HEK293 (cell line): ENCODE data around the gene RGL3.

Source experiments
- CTCF ChIA-PET: fragments of 350-600 bp; formaldehyde crosslinking; extraction: SDS; loops from one replicate; lab custom pipeline; 2021; ENCODE audit warnings: antibody characterized with exemption; lab: Yijun Ruan, JAX
- POLR2A ChIA-PET: fragments of 300-600 bp; formaldehyde crosslinking; extraction: SDS; loops from one replicate; lab custom pipeline; 2020; ENCODE audit warnings: antibody characterized with exemption, inconsistent platforms; lab: Yijun Ruan, JAX
- H3K27ac ChIP-seq: fragments of 200-500 bp; sonication (Bioruptor generic); 2 replicates; pipeline ENCODE4 v1.5.1; 2014; ENCODE audit warnings: low read depth, low read length, control low read depth, inconsistent platforms; ENCODE audit errors: extremely low read depth
- H3K36me3 ChIP-seq, 2 experiments: fragments of 200-500 bp in 1 of 2; sonication (Bioruptor generic) in 1 of 2; 1 replicate in 1 of 2; 2 replicates in 1 of 2; pipeline ENCODE4 v1.5.1; 2014 to 2017; ENCODE audit warnings: inconsistent platforms in 2 of 2, low read length in 2 of 2; ENCODE audit not compliant: control insufficient read depth in 2 of 2, insufficient read depth in 1 of 2
- H3K4me1 ChIP-seq: fragments of 200-500 bp; sonication (Bioruptor generic); 2 replicates; pipeline ENCODE4 v1.5.1; 2014; ENCODE audit warnings: mild to moderate bottlenecking, low read length, inconsistent platforms; ENCODE audit not compliant: control insufficient read depth, insufficient read depth
- H3K4me3 ChIP-seq: 2 replicates; pipeline ENCODE4 v1.5.1; 2011; ENCODE audit warnings: low read depth, mild to moderate bottlenecking, control low read depth, low read length, moderate library complexity
- H3K9me3 ChIP-seq: fragments of 200-500 bp; sonication (Bioruptor generic); 2 replicates; pipeline ENCODE4 v1.5.1; 2014; ENCODE audit warnings: low read depth, low read length, inconsistent platforms; ENCODE audit not compliant: control insufficient read depth, insufficient read depth
- FEZF1 ChIP-seq: fragments of 450-650 bp; formaldehyde crosslinking; IDR thresholded peaks from 2 replicates; pipeline ENCODE4 v1.5.1; 2016; ENCODE audit warnings: missing biosample characterization, missing genetic modification characterization
- GLIS1 ChIP-seq: fragments of 450-650 bp; formaldehyde crosslinking; IDR thresholded peaks from 2 replicates; pipeline ENCODE4 v1.5.1; 2016; ENCODE audit warnings: missing biosample characterization, missing genetic modification characterization
- SCRT1 ChIP-seq: fragments of 450-650 bp; formaldehyde crosslinking; IDR thresholded peaks from 2 replicates; pipeline ENCODE4 v1.5.1; 2016; ENCODE audit warnings: missing biosample characterization, missing genetic modification characterization, borderline replicate concordance
- SCRT2 ChIP-seq: fragments of 450-650 bp; formaldehyde crosslinking; IDR thresholded peaks from 2 replicates; pipeline ENCODE4 v1.5.1; 2016; ENCODE audit warnings: missing biosample characterization, missing genetic modification characterization
- WT1 ChIP-seq: fragments of 450-650 bp; formaldehyde crosslinking; IDR thresholded peaks from 2 replicates; pipeline ENCODE4 v1.5.1; 2016; ENCODE audit warnings: missing biosample characterization, missing genetic modification characterization
- ZBTB1 ChIP-seq: fragments of 450-650 bp; formaldehyde crosslinking; IDR thresholded peaks from 2 replicates; pipeline ENCODE4 v1.5.1; 2016; ENCODE audit warnings: missing biosample characterization, missing genetic modification characterization
- ZBTB17 ChIP-seq: fragments of 450-650 bp; formaldehyde crosslinking; IDR thresholded peaks from 2 replicates; pipeline ENCODE4 v1.5.1; 2016; ENCODE audit warnings: missing biosample characterization, missing genetic modification characterization
- ZBTB21 ChIP-seq: fragments of 450-650 bp; formaldehyde crosslinking; IDR thresholded peaks from 2 replicates; pipeline ENCODE4 v1.5.1; 2017; ENCODE audit warnings: missing biosample characterization, missing genetic modification characterization
- ZFP37 ChIP-seq: fragments of 450-650 bp; formaldehyde crosslinking; IDR thresholded peaks from 2 replicates; pipeline ENCODE4 v1.5.1; 2016; ENCODE audit warnings: missing biosample characterization, missing genetic modification characterization
- ZNF138 ChIP-seq: fragments of 450-650 bp; formaldehyde crosslinking; IDR thresholded peaks from 2 replicates; pipeline ENCODE4 v1.5.1; 2016; ENCODE audit warnings: missing biosample characterization, missing genetic modification characterization, borderline replicate concordance
- ZNF140 ChIP-seq: fragments of 450-650 bp; formaldehyde crosslinking; IDR thresholded peaks from 2 replicates; pipeline ENCODE4 v1.5.1; 2016; ENCODE audit warnings: missing biosample characterization, missing genetic modification characterization
- ZNF274 ChIP-seq, 2 experiments: fragments of 200-500 bp in 1 of 2; fragments of 450-650 bp in 1 of 2; sonication (Bioruptor generic) in 1 of 2; formaldehyde crosslinking in 1 of 2; IDR thresholded peaks; 2 replicates each; pipeline versions ENCODE4 v1.5.1 to v1.6.1; 2014 to 2016; ENCODE audit warnings: borderline replicate concordance in 1 of 2, inconsistent platforms in 1 of 2, low read length in 1 of 2, missing biosample characterization in 1 of 2, missing genetic modification characterization in 1 of 2
- ZNF302 ChIP-seq: fragments of 450-650 bp; formaldehyde crosslinking; IDR thresholded peaks from 2 replicates; pipeline ENCODE4 v1.5.1; 2016; ENCODE audit warnings: missing biosample characterization, missing genetic modification characterization, low read depth
- ZNF350 ChIP-seq: fragments of 450-650 bp; formaldehyde crosslinking; IDR thresholded peaks from 2 replicates; pipeline ENCODE4 v1.5.0; 2017; ENCODE audit warnings: missing biosample characterization, mild to moderate bottlenecking, missing genetic modification characterization
- ZNF544 ChIP-seq: fragments of 450-650 bp; formaldehyde crosslinking; IDR thresholded peaks from 2 replicates; pipeline ENCODE4 v1.5.0; 2017; ENCODE audit warnings: missing biosample characterization, missing genetic modification characterization
- ZNF549 ChIP-seq: fragments of 450-650 bp; IDR thresholded peaks from 2 replicates; pipeline ENCODE4 v1.5.1; 2018; ENCODE audit warnings: missing biosample characterization, missing genetic modification characterization, mild to moderate bottlenecking, inconsistent platforms, moderate library complexity
- ZNF600 ChIP-seq: fragments of 450-650 bp; formaldehyde crosslinking; IDR thresholded peaks from 2 replicates; pipeline ENCODE4 v1.5.1; 2016; ENCODE audit warnings: missing biosample characterization, missing genetic modification characterization
- ZNF626 ChIP-seq: fragments of 450-650 bp; sonication (Bioruptor Pico); formaldehyde crosslinking; IDR thresholded peaks from 2 replicates; pipeline ENCODE4 v1.5.1; 2018; ENCODE audit warnings: missing biosample characterization, missing genetic modification characterization, inconsistent platforms
- ZNF629 ChIP-seq: fragments of 450-650 bp; formaldehyde crosslinking; IDR thresholded peaks from 2 replicates; pipeline ENCODE4 v1.5.1; 2017; ENCODE audit warnings: missing biosample characterization, missing genetic modification characterization
- ZSCAN30 ChIP-seq: fragments of 450-650 bp; IDR thresholded peaks from 2 replicates; pipeline ENCODE4 v1.5.1; 2018; ENCODE audit warnings: missing biosample characterization, mild to moderate bottlenecking, missing genetic modification characterization, moderate library complexity
- TF ChIP-seq, protein P1 (sequence below): fragments of 450-650 bp; formaldehyde crosslinking; IDR thresholded peaks from 2 replicates; pipeline ENCODE4 v1.5.1; 2016; ENCODE audit warnings: missing biosample characterization, missing genetic modification characterization
- TF ChIP-seq, protein P2 (sequence below): fragments of 450-650 bp; formaldehyde crosslinking; IDR thresholded peaks from 2 replicates; pipeline ENCODE4 v1.5.1; 2016; ENCODE audit warnings: missing biosample characterization, missing genetic modification characterization
- TF ChIP-seq, protein P3 (sequence below): fragments of 450-650 bp; formaldehyde crosslinking; IDR thresholded peaks from 2 replicates; pipeline ENCODE4 v1.5.1; 2017; ENCODE audit warnings: missing biosample characterization, missing genetic modification characterization

Gene RGL3

DNA sequence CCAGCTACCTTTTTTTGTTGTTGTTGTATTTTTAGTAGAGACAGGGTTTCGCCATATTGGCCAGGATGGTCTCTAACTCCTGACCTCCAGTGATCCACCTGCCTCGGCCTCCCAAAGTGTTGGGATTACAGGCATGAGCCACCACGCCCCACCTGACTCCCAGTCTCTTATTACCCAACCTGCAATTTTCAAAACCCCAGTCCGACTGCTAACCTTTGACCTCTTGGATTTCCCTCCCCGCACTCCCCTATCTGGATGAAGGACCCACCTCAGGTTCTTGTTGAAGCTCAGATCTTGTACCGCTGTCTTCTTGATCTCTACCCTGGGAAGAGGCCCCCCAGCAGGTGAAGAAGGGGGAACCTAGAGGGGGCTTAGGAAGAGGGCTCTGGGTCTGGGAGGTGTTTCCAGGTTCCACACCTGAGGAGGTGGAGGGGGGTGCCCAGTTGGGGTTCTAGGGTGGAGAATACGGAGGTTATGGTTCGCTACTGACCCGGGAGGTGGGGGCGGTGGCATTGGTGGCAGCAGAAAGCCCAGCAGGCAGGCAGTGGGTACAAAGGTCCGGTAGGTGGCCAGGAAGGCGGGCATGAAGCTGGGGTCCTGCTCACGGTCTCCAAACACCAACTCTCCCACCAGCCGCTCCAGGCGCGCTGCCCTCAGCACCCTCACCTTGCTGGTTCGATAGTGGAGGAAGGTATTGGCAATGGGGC lies 2.6 kb downstream of the RGL3 start (continued):
- TF ChIP-seq, protein P1, sequence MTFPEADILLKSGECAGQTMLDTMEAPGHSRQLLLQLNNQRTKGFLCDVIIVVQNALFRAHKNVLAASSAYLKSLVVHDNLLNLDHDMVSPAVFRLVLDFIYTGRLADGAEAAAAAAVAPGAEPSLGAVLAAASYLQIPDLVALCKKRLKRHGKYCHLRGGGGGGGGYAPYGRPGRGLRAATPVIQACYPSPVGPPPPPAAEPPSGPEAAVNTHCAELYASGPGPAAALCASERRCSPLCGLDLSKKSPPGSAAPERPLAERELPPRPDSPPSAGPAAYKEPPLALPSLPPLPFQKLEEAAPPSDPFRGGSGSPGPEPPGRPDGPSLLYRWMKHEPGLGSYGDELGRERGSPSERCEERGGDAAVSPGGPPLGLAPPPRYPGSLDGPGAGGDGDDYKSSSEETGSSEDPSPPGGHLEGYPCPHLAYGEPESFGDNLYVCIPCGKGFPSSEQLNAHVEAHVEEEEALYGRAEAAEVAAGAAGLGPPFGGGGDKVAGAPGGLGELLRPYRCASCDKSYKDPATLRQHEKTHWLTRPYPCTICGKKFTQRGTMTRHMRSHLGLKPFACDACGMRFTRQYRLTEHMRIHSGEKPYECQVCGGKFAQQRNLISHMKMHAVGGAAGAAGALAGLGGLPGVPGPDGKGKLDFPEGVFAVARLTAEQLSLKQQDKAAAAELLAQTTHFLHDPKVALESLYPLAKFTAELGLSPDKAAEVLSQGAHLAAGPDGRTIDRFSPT: no peak

DNA sequence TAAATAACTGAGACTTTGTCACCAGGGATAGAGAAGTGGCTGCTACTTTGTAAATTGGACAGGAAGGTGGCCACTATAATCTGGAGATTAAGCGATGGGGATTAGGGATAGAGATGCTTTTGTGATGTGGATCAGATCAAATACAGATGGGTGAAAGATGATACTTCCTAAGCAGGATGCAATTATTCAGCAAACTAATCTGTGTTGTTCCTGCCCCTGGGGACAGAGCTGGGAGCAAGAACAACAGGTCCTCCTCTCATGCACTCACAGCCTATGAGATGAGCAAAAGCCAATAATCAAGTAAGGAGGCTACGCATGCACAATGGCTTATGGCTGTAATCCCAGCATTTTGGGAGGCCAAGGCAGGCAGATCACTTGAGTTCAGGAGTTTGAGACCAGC lies 4.6 kb downstream of the RGL3 start:
- ChIA-PET CTCF (interaction anchor here (0.6 to 8.3 kb wide), 2 partner anchors 26 to 33 kb away, joined by 4 to 66 read pairs; partner anchors contain the start of gene EPOR), POLR2A (interaction anchor here (0.6 kb wide), 1 partner anchor 264 kb away, joined by 4 read pairs; no protein-coding TSS in a partner anchor)
- Histone ChIP-seq H3K27ac (no peak overlapping the region), H3K4me3 (no peak overlapping the region), H3K36me3 (no peaks in the 10 kb centered on the region), H3K4me1 (no peaks in the 10 kb centered on the region), H3K9me3 (no peaks in the 10 kb centered on the region)
- TF ChIP-seq SCRT1 (tag by site-specific recombination): peak; percentile 52; the same call in 1 of the 2 replicates
- TF ChIP-seq ZNF140 (tag by site-specific recombination): no peak
- peak; percentile 37; the same call in 1 of the 2 replicates for TF ChIP-seq ZNF600 (tag by site-specific recombination)
- no peak for TF ChIP-seq ZBTB17 (tag by site-specific recombination)
- no peak for TF ChIP-seq ZNF274 (IDR thresholded peaks at IDR 0.05; ENCODE audit: low read length)
- TF ChIP-seq ZNF274 (tag by site-specific recombination; IDR thresholded peaks at IDR 0.05; ENCODE audit: borderline replicate concordance): no peak
- no peak for TF ChIP-seq ZNF138 (tag by site-specific recombination)
- no peak for TF ChIP-seq ZNF629
- no peak for TF ChIP-seq ZNF302 (tag by site-specific recombination)
- 0 out of 2 replicates have a peak, but pooled peaks have one; percentile 10 for TF ChIP-seq WT1 (tag by site-specific recombination)
- no peak for TF ChIP-seq ZNF350 (tag by site-specific recombination)
- TF ChIP-seq ZFP37 (tag by site-specific recombination): no peak
- no peak for TF ChIP-seq ZBTB1 (tag by site-specific recombination)
- peak; percentile 82 for TF ChIP-seq SCRT2 (tag by site-specific recombination)
- TF ChIP-seq ZSCAN30: no peak
- TF ChIP-seq ZNF626 (tag by site-specific recombination): no peak
- TF ChIP-seq FEZF1 (tag by site-specific recombination): no peak

DNA sequence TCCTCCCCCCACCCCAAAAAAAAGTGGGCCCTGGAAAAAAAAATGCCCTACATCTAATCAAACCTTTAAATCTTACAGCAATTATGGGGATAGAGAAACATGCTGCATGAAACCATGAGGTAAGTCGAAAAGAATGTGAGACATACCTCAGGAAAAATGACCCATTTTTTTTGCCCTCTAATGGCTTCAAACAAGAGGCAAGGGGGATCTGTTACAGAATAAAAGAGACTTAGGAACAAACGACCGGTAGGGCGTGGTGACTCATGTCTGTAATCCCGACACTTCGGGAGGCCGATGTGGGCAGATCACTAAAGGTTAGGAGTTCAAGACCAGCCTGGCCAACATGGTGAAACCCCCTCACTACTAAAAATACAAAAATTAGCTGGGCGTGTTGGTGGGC lies 8.4 kb downstream of the RGL3 start:
- Histone ChIP-seq H3K27ac (no peak overlapping the region), H3K9me3 (no peaks in the 10 kb centered on the region), H3K4me1 (no peaks in the 10 kb centered on the region), H3K36me3 (no peaks in the 10 kb centered on the region), H3K4me3 (no peak overlapping the region)
- CTCF ChIA-PET: interaction anchor here (1.6 kb wide), 1 partner anchor 9 kb away, joined by 3 read pairs; no protein-coding TSS in a partner anchor
- POLR2A ChIA-PET: no interaction called here
- peak; percentile 25; the same call in 1 of the 2 replicates for TF ChIP-seq ZBTB21 (tag by site-specific recombination)
- TF ChIP-seq GLIS1 (tag by site-specific recombination): peak; percentile 48; the same call in 1 of the 2 replicates
- TF ChIP-seq ZNF600 (tag by site-specific recombination): peak; percentile 37; the same call in 1 of the 2 replicates
- TF ChIP-seq, protein P2, sequence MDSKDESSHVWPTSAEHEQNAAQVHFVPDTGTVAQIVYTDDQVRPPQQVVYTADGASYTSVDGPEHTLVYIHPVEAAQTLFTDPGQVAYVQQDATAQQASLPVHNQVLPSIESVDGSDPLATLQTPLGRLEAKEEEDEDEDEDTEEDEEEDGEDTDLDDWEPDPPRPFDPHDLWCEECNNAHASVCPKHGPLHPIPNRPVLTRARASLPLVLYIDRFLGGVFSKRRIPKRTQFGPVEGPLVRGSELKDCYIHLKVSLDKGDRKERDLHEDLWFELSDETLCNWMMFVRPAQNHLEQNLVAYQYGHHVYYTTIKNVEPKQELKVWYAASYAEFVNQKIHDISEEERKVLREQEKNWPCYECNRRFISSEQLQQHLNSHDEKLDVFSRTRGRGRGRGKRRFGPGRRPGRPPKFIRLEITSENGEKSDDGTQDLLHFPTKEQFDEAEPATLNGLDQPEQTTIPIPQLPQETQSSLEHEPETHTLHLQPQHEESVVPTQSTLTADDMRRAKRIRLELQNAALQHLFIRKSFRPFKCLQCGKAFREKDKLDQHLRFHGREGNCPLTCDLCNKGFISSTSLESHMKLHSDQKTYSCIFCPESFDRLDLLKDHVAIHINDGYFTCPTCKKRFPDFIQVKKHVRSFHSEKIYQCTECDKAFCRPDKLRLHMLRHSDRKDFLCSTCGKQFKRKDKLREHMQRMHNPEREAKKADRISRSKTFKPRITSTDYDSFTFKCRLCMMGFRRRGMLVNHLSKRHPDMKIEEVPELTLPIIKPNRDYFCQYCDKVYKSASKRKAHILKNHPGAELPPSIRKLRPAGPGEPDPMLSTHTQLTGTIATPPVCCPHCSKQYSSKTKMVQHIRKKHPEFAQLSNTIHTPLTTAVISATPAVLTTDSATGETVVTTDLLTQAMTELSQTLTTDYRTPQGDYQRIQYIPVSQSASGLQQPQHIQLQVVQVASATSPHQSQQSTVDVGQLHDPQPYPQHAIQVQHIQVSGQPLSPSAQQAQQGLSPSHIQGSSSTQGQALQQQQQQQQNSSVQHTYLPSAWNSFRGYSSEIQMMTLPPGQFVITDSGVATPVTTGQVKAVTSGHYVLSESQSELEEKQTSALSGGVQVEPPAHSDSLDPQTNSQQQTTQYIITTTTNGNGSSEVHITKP (tag by site-specific recombination): peak; percentile 53
- TF ChIP-seq ZNF544 (tag by site-specific recombination): no peak
- TF ChIP-seq ZNF549 (tag by site-specific recombination): no peak
- peak; percentile 49; the same call in 1 of the 2 replicates for TF ChIP-seq ZNF629
- TF ChIP-seq, protein P3, sequence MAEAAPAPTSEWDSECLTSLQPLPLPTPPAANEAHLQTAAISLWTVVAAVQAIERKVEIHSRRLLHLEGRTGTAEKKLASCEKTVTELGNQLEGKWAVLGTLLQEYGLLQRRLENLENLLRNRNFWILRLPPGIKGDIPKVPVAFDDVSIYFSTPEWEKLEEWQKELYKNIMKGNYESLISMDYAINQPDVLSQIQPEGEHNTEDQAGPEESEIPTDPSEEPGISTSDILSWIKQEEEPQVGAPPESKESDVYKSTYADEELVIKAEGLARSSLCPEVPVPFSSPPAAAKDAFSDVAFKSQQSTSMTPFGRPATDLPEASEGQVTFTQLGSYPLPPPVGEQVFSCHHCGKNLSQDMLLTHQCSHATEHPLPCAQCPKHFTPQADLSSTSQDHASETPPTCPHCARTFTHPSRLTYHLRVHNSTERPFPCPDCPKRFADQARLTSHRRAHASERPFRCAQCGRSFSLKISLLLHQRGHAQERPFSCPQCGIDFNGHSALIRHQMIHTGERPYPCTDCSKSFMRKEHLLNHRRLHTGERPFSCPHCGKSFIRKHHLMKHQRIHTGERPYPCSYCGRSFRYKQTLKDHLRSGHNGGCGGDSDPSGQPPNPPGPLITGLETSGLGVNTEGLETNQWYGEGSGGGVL: 0 out of 2 replicates have a peak, but pooled peaks have one; percentile 11
